Retinal pigment epithelial cell (primary cell): ENCODE data around the gene CFB.
"Not testable (repeated sequence)": the region's sequence is repeated elsewhere in the genome, so short reads cannot be mapped to it uniquely, and the experiment has no call there.

Experiments used
- DNase-seq: peaks from one replicate; pipeline ENCODE4 v3.0.0-alpha.2; 2010; ENCODE audit warnings: low read depth
- H3K4me3 ChIP-seq: 2 replicates; pipeline ENCODE4 v1.5.1; 2011; ENCODE audit warnings: mild to moderate bottlenecking, low read length, control low read depth, moderate library complexity
- TF ChIP-seq, protein P1 (sequence below): conservative IDR thresholded peaks from 2 replicates; pipeline ENCODE4 v1.5.1; 2011; ENCODE audit warnings: low read depth, low read length, control low read depth, inconsistent platforms

The CFB gene

DNA sequence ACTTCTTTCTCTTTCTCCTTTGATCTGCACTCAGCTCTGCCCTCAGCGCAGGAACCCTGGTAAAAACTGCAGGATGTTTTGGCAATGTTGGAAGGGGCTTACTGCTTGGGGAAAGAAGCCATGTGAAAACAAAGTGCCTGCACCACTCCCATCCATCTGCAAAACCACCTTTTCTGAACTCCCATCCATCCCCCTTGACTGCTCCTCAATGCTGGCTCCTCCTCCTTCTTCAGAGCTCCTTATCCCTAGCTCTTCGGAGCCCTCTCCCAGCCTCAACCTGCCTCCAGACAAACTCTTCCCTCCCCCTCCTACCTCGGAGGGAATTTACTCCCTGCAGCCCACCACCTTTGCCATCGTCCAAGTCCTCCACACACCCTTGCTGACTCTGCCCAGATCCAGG lies 39.8 kb upstream of the CFB start:
- TF ChIP-seq, protein P1, sequence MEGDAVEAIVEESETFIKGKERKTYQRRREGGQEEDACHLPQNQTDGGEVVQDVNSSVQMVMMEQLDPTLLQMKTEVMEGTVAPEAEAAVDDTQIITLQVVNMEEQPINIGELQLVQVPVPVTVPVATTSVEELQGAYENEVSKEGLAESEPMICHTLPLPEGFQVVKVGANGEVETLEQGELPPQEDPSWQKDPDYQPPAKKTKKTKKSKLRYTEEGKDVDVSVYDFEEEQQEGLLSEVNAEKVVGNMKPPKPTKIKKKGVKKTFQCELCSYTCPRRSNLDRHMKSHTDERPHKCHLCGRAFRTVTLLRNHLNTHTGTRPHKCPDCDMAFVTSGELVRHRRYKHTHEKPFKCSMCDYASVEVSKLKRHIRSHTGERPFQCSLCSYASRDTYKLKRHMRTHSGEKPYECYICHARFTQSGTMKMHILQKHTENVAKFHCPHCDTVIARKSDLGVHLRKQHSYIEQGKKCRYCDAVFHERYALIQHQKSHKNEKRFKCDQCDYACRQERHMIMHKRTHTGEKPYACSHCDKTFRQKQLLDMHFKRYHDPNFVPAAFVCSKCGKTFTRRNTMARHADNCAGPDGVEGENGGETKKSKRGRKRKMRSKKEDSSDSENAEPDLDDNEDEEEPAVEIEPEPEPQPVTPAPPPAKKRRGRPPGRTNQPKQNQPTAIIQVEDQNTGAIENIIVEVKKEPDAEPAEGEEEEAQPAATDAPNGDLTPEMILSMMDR: no peak
- no peak overlapping the region for H3K4me3 ChIP-seq
- no peak for DNase-seq

DNA sequence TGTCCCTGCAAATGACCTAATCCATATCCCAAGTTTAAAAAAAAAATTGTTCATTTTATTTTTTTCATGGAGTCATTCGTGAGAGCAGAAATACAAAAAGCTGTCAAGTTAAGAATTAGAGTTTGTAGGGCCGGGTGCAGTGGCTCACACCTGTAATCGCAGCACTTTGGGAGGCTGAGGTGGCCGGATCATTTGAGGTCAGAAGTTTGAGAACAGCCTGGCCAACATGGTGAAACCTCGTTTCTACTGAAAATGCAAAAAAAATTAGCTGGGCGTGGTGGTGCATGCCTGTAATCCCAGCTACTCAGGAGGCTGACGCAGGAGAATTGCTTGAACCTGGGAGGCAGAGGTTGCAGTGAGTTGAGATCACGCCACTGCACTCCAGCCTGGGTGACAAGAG lies 39.2 kb upstream of the CFB start:
- not testable (repeated sequence) for DNase-seq, H3K4me3 ChIP-seq

DNA sequence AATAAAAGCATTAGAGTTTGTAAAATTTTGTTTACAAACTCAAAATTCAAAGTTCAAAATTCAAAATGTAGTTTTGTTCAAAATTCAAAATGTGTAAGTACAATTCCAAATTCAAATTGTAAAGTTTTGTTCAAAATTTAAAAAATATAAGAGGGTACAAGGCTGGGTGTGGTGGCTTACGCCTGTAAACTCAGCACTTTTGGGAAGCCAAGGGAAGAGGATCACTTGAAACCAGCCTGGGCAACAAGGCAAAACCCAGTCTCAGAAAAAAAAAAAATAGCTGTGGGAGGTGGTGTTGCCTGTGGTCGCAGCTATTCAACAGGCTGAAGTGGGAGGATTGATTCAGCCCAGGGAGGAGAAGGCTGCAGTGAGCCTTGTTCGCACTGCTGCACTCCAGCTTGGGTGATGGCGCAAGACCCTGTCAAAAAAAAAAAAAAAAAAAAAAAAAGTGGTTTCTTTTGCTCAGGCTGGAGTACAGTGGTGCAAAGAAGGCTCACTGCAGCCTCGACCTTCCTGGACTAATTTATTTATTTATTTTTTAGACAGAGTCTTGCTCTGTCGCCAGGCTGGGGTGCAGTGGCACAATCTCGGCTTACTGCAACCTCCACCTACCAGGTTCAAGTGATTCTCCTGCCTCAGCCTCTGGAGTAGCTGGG lies 38.6 kb upstream of the CFB start:
- TF ChIP-seq, protein P1: no peak
- DNase-seq: no peak

DNA sequence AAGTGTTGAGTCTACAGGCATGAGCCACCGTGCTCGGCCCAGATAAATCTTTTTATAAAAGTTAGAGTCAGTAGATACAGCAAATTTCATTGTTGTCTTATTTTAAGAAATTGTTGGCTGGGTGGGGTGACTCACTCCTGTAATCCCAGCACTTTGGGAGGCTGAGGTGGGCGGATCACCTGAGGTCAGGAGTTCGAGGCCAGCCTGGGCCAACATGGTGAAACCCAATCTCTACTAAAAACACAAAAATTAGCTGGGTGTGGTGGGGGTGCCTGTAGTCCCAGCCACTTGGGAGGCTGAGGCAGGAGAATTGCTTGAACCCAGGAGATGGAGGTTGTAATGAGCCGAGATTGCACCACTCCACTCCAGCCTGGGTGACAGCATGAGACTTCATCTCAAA lies 37.6 kb upstream of the CFB start:
- not testable (repeated sequence) for DNase-seq, H3K4me3 ChIP-seq

More for the DNA sequence above, 38.6 kb upstream of the CFB start:
- H3K4me3 ChIP-seq: no peak overlapping the region

DNA sequence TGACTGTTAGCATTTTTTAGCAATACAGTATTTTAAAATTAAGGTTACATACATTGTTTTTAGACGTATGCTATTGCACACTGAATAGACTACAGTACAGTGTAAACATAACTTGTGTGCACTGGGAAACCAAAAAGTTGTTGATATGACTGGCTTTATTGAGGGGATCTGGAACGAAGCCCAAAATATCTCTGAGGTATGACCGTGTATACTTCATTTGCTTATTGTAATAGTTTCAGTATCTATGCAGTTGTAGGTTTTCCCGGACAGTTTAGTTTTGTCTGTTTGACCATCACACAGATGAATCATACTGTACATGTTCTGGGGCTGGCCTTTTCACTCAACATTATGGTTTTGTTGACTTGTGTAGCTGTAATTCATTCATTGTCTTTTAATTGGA lies 37.1 kb upstream of the CFB start:
- no peak overlapping the region for H3K4me3 ChIP-seq
- no peak for DNase-seq
- TF ChIP-seq, protein P1: no peak

DNA sequence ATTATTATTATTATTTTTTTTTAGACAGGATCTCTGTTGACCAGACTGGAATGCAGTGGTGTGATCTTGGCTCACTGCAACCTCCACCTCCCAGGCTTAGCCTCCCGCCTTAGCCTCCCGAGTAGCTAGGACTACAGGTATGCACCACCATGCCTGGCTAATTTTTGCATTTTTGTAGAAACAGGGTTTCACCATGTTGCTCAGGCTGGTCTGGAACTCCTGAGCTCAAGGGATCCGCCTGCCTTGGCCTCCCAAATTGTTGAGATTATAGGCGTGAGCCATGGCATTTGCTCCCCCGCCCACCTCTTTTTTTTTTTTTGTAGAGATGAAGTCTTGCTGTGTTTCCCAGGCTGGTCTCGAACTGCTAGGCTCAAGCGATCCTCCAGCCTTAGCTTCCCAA lies 36.6 kb upstream of the CFB start:
- H3K4me3 ChIP-seq, DNase-seq: not testable (repeated sequence)

DNA sequence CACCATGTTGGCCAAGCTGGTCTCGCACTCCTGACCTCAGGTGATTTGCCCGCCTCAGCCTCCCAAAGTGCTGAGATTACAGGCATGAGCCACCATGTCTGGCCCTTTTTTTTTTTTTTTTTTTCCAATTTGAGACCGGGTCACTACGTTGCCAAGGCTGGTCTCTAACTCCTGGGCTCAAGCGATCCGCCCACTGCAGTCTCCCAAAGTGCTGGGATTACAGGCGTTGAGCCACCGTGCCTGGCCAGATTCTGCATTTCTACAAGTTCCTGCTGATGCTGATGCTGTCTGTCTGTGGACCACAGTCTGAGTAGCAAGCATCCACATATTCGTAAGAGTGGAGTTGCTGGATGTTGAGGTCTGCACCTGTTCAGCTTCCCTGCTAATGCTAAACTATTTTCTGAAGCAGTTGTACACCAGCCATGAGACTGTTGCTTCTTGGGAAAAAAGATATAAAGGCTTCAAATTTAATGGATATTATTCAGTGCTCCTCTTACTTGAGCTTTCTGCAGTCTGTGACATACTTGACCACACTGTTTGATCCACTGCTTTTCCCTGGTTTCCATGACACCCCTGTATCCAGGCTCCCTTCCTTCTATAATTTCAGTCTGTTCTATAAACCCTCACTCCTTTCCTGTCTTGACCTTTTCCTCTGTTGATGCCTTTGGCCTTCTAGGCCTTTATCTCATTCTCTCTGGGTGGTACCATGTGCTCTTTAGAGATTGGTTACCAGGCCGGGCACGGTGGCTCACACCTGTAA lies 33.9 kb upstream of the CFB start:
- H3K4me3 ChIP-seq: no peak overlapping the region
- DNase-seq: no peak
- TF ChIP-seq, protein P1: no peak

DNA sequence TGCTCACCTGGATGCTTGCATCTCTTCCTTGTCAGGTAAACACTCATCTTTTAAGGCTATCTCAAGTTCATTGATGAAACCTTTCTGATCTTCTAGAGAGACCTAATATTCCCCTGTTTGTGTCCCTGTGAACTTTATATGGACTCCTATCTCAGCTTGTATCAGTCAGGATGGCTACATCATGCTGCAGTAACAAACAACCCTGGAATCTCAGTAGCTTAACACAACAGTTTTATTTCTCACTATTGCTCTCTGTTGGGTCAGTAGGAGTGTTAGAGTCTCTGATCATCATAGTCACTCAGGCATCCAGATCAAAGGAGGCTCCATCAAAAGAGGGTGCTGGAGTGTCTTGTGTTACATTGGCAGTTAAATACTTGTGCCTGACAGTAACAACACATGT lies 30.5 kb upstream of the CFB start:
- no peak for DNase-seq
- TF ChIP-seq, protein P1: no peak
- H3K4me3 ChIP-seq: no peak overlapping the region

DNA sequence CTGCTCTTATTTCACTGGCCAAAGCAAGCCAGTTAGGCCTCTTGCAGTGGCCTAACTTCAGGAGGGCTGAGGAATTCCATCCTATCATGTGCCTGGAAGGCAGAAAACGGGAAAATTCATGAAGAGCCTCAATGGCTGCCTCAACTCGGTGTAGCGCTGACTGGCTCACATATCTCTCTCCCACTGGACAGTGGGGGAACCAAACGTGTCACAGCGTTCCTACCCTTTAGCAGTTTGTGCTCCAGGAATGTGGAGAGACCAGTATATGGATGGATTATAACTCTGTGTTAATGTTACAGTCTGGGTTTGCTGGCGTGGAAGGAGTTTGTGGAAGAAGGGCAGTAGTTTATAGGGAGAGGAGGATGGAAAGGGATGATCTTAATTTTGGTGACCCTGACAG lies 30.1 kb upstream of the CFB start:
- DNase-seq: no peak
- TF ChIP-seq, protein P1: no peak
- H3K4me3 ChIP-seq: no peak overlapping the region
